Measurements from ENCODE around the gene THBD.

DNA sequence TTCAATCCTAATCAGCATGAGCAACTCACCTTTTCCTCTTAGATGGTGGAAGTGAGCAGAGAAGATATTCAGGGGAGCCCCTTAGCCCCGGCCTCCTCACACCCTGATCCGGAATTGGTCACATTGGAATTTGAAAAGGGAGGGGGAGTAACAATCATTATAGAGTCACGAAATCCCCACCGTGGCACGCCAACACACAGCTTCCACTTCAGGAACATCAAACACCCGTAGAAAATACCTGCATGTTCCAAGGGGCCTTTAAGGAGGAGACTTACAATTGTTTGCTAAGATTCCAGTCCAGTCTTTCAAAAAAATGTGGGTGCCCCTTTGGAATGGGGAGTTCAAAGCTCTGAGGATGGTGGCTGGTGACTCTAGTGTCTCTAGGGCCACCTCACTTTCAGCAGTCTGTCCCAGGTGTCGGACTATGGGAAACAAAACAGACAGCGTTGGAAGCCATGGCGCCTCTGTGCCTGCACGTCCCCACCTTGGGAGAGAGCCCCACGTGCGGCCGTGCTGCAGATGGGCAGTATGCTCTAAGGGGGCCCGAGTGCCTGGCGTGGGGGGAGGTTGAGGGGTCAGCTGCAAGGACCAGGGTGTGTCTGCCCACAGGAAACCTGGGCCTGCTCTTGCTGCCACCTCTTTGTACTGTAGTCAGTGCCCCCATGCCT lies 34.2 kb upstream of the THBD start:
- TF ChIP-seq ZNF311 (CRISPR knock-in tag; IDR thresholded peaks at IDR 0.05) (no peak), TCF7L2 (IDR thresholded peaks at IDR 0.05; ENCODE audit: low read depth, low read length) (no peak), ZNF274 (IDR thresholded peaks at IDR 0.05; ENCODE audit: borderline replicate concordance, low read depth, low read length) (no peak), SP1 (CRISPR knock-in tag; IDR thresholded peaks at IDR 0.05) (no peak), CEBPB (tag; IDR thresholded peaks at IDR 0.05) (no peak), PTRF (tag; IDR thresholded peaks at IDR 0.05) (no peak), FUS (optimal IDR thresholded peaks at IDR 0.05; ENCODE audit: low read depth, low read length) (no peak)
- TF ChIP-seq, protein P1, sequence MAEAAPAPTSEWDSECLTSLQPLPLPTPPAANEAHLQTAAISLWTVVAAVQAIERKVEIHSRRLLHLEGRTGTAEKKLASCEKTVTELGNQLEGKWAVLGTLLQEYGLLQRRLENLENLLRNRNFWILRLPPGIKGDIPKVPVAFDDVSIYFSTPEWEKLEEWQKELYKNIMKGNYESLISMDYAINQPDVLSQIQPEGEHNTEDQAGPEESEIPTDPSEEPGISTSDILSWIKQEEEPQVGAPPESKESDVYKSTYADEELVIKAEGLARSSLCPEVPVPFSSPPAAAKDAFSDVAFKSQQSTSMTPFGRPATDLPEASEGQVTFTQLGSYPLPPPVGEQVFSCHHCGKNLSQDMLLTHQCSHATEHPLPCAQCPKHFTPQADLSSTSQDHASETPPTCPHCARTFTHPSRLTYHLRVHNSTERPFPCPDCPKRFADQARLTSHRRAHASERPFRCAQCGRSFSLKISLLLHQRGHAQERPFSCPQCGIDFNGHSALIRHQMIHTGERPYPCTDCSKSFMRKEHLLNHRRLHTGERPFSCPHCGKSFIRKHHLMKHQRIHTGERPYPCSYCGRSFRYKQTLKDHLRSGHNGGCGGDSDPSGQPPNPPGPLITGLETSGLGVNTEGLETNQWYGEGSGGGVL (CRISPR knock-in tag; IDR thresholded peaks at IDR 0.05): no peak
- TF ChIP-seq, protein P2, sequence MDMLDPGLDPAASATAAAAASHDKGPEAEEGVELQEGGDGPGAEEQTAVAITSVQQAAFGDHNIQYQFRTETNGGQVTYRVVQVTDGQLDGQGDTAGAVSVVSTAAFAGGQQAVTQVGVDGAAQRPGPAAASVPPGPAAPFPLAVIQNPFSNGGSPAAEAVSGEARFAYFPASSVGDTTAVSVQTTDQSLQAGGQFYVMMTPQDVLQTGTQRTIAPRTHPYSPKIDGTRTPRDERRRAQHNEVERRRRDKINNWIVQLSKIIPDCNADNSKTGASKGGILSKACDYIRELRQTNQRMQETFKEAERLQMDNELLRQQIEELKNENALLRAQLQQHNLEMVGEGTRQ (CRISPR knock-in tag; IDR thresholded peaks at IDR 0.05): no peak
- TF ChIP-seq, protein P3, sequence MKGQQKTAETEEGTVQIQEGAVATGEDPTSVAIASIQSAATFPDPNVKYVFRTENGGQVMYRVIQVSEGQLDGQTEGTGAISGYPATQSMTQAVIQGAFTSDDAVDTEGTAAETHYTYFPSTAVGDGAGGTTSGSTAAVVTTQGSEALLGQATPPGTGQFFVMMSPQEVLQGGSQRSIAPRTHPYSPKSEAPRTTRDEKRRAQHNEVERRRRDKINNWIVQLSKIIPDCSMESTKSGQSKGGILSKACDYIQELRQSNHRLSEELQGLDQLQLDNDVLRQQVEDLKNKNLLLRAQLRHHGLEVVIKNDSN (CRISPR knock-in tag; IDR thresholded peaks at IDR 0.05): no peak
- TF ChIP-seq, protein P4, sequence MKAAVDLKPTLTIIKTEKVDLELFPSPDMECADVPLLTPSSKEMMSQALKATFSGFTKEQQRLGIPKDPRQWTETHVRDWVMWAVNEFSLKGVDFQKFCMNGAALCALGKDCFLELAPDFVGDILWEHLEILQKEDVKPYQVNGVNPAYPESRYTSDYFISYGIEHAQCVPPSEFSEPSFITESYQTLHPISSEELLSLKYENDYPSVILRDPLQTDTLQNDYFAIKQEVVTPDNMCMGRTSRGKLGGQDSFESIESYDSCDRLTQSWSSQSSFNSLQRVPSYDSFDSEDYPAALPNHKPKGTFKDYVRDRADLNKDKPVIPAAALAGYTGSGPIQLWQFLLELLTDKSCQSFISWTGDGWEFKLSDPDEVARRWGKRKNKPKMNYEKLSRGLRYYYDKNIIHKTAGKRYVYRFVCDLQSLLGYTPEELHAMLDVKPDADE (conservative IDR thresholded peaks at IDR 0.05; ENCODE audit: control insufficient read depth, low read depth, low read length): no peak
- TF ChIP-seq, protein P5, sequence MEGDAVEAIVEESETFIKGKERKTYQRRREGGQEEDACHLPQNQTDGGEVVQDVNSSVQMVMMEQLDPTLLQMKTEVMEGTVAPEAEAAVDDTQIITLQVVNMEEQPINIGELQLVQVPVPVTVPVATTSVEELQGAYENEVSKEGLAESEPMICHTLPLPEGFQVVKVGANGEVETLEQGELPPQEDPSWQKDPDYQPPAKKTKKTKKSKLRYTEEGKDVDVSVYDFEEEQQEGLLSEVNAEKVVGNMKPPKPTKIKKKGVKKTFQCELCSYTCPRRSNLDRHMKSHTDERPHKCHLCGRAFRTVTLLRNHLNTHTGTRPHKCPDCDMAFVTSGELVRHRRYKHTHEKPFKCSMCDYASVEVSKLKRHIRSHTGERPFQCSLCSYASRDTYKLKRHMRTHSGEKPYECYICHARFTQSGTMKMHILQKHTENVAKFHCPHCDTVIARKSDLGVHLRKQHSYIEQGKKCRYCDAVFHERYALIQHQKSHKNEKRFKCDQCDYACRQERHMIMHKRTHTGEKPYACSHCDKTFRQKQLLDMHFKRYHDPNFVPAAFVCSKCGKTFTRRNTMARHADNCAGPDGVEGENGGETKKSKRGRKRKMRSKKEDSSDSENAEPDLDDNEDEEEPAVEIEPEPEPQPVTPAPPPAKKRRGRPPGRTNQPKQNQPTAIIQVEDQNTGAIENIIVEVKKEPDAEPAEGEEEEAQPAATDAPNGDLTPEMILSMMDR (IDR thresholded peaks at IDR 0.05 in 2 of 3, conservative IDR thresholded peaks at IDR 0.05 in 1 of 3; ENCODE audit: insufficient read depth in 2 of 3, low read depth in 1 of 3, low read length in 3 of 3): no peak
- TF ChIP-seq, protein P6, sequence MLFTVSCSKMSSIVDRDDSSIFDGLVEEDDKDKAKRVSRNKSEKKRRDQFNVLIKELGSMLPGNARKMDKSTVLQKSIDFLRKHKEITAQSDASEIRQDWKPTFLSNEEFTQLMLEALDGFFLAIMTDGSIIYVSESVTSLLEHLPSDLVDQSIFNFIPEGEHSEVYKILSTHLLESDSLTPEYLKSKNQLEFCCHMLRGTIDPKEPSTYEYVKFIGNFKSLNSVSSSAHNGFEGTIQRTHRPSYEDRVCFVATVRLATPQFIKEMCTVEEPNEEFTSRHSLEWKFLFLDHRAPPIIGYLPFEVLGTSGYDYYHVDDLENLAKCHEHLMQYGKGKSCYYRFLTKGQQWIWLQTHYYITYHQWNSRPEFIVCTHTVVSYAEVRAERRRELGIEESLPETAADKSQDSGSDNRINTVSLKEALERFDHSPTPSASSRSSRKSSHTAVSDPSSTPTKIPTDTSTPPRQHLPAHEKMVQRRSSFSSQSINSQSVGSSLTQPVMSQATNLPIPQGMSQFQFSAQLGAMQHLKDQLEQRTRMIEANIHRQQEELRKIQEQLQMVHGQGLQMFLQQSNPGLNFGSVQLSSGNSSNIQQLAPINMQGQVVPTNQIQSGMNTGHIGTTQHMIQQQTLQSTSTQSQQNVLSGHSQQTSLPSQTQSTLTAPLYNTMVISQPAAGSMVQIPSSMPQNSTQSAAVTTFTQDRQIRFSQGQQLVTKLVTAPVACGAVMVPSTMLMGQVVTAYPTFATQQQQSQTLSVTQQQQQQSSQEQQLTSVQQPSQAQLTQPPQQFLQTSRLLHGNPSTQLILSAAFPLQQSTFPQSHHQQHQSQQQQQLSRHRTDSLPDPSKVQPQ (CRISPR knock-in tag; IDR thresholded peaks at IDR 0.05; ENCODE audit: borderline replicate concordance): no peak
